Liver (tissue), 9 donors: ENCODE results near the gene CD109. TPM values are rescaled to one million over a fixed set of nuclear protein-coding genes. Genes with fewer than 3 reads are reported as not detected.

Experiments
- DNase-seq: peaks from one replicate; pipeline ENCODE4 v3.0.0-alpha.2; 2017; ENCODE audit warnings: low spot score
- H3K27ac ChIP-seq, 2 donors: one replicate each; pipeline ENCODE4 v1.7.0; 2013; ENCODE audit warnings: inconsistent platforms in 2 of 2, low read length in 2 of 2, control low read depth in 1 of 2, low read depth in 1 of 2, mild to moderate bottlenecking in 1 of 2
- H3K27me3 ChIP-seq, 4 donors: one replicate each; pipeline versions ENCODE4 v1.6.1 to v1.7.0; 2013; ENCODE audit warnings: low read length in 3 of 4, inconsistent platforms in 1 of 4, mild to moderate bottlenecking in 1 of 4, moderate library complexity in 1 of 4; ENCODE audit not compliant: control insufficient read depth in 4 of 4, insufficient read depth in 4 of 4
- H3K36me3 ChIP-seq, 4 donors: one replicate each; pipeline versions ENCODE4 v1.6.1 to v1.7.0; 2013; ENCODE audit warnings: low read length in 3 of 4, mild to moderate bottlenecking in 3 of 4, low read depth in 1 of 4, moderate library complexity in 1 of 4; ENCODE audit not compliant: control insufficient read depth in 4 of 4, insufficient read depth in 3 of 4
- H3K4me1 ChIP-seq, 4 donors: one replicate each; pipeline versions ENCODE4 v1.6.1 to v1.7.0; 2013; ENCODE audit warnings: low read length in 3 of 4, mild to moderate bottlenecking in 3 of 4, moderate library complexity in 1 of 4; ENCODE audit not compliant: control insufficient read depth in 4 of 4, insufficient read depth in 4 of 4
- H3K4me3 ChIP-seq, 3 donors: one replicate each; pipeline versions ENCODE4 v1.6.1 to v1.7.0; 2013; ENCODE audit warnings: low read length in 3 of 3, control low read depth in 1 of 3, low read depth in 1 of 3, mild to moderate bottlenecking in 1 of 3
- H3K9ac ChIP-seq, 2 donors: one replicate each; pipeline ENCODE4 v1.7.0; 2013; ENCODE audit warnings: low read length in 2 of 2, mild to moderate bottlenecking in 2 of 2, moderate library complexity in 2 of 2, control low read depth in 1 of 2, low read depth in 1 of 2
- H3K9me3 ChIP-seq, 4 donors: one replicate each; pipeline versions ENCODE4 v1.6.1 to v1.7.0; 2013; ENCODE audit warnings: low read length in 3 of 4; ENCODE audit not compliant: control insufficient read depth in 4 of 4
- EGR1 ChIP-seq, 2 donors: IDR thresholded peaks; 2 replicates each; pipeline ENCODE4 v1.6.1; 2016 to 2018; ENCODE audit warnings: antibody characterized with exemption in 2 of 2, low read depth in 2 of 2
- FOXA1 ChIP-seq: IDR thresholded peaks from 2 replicates; pipeline ENCODE4 v1.6.1; 2016; ENCODE audit warnings: antibody characterized with exemption
- FOXA2 ChIP-seq: IDR thresholded peaks from 2 replicates; pipeline ENCODE4 v1.6.1; 2016; ENCODE audit warnings: antibody characterized with exemption
- GABPA ChIP-seq, 2 donors: IDR thresholded peaks in 1 of 2; conservative IDR thresholded peaks in 1 of 2; 2 replicates each; pipeline ENCODE4 v1.6.1; 2016; ENCODE audit warnings: antibody characterized with exemption in 2 of 2, mild to moderate bottlenecking in 1 of 2, moderate library complexity in 1 of 2
- HNF4A ChIP-seq, 2 donors: conservative IDR thresholded peaks; 2 replicates each; pipeline ENCODE4 v1.6.1; 2016; ENCODE audit warnings: antibody characterized with exemption in 2 of 2, mild to moderate bottlenecking in 2 of 2
- HNF4G ChIP-seq: IDR thresholded peaks from 2 replicates; pipeline ENCODE4 v1.6.1; 2016; ENCODE audit warnings: antibody characterized with exemption
- JUND ChIP-seq, 2 donors: IDR thresholded peaks; 2 replicates each; pipeline ENCODE4 v1.6.1; 2016; ENCODE audit warnings: antibody characterized with exemption in 2 of 2
- NR2F2 ChIP-seq: IDR thresholded peaks from 2 replicates; pipeline ENCODE4 v1.6.1; 2016; ENCODE audit warnings: antibody characterized with exemption
- RAD21 ChIP-seq, 2 donors: IDR thresholded peaks; 2 replicates each; pipeline ENCODE4 v1.6.1; 2016; ENCODE audit warnings: antibody characterized with exemption in 2 of 2, mild to moderate bottlenecking in 2 of 2
- RXRA ChIP-seq, 2 donors: IDR thresholded peaks; 2 replicates each; pipeline ENCODE4 v1.6.1; 2017 to 2018; ENCODE audit warnings: antibody characterized with exemption in 2 of 2, mild to moderate bottlenecking in 1 of 2
- SP1 ChIP-seq: IDR thresholded peaks from 2 replicates; pipeline ENCODE4 v1.6.1; 2018; ENCODE audit warnings: antibody characterized with exemption, mild to moderate bottlenecking
- TAF1 ChIP-seq: conservative IDR thresholded peaks from 2 replicates; pipeline ENCODE4 v1.6.1; 2016; ENCODE audit warnings: antibody characterized with exemption, mild to moderate bottlenecking
- YY1 ChIP-seq: IDR thresholded peaks from 2 replicates; pipeline ENCODE4 v1.6.1; 2016; ENCODE audit warnings: antibody characterized with exemption, mild to moderate bottlenecking
- WGBS: extraction: QIAGEN DNeasy Blood & Tissue Kit; methylation state at CpG from one replicate; pipeline ENCODE4 v1.1.7; 2013; 5-methylcytosine and 5-hydroxymethylcytosine counted together
- polyA plus RNA-seq, 2 donors: library from polyadenylated mRNA; stranded (reverse) in 1 of 2; unstranded in 1 of 2; fragments of 200-250 nt in 1 of 2; fragments of >200 nt in 1 of 2; fragmentation: Nextera tagmentation in 1 of 2; extraction: Ambion mirVana in 1 of 2; gene quantifications; one replicate each; pipeline versions ENCODE4 v1.2.1 to v1.2.3, GENCODE V29; 2013 to 2015
- total RNA-seq, 2 donors: library from RNA; depleted of rRNA; stranded (reverse); fragments of >200 nt; gene quantifications; one replicate each; pipeline ENCODE4 v1.2.3, GENCODE V29; 2014
- TF ChIP-seq, protein P1 (sequence below): IDR thresholded peaks from 2 replicates; pipeline ENCODE4 v1.6.1; 2016; ENCODE audit warnings: antibody characterized with exemption
- TF ChIP-seq, protein P2 (sequence below): IDR thresholded peaks from 2 replicates; pipeline ENCODE4 v1.6.1; 2016; ENCODE audit warnings: antibody characterized with exemption, mild to moderate bottlenecking
- TF ChIP-seq, protein P3 (sequence below): IDR thresholded peaks from 2 replicates; pipeline ENCODE4 v1.6.1; 2016; ENCODE audit warnings: antibody characterized with exemption
- TF ChIP-seq, protein P4 (sequence below): fragments of 150-350 bp; IDR thresholded peaks from 2 replicates; pipeline ENCODE4 v1.5.1; 2017; ENCODE audit warnings: improper control_type of control experiment, low read depth, low read length; ENCODE audit not compliant: missing input control
- TF ChIP-seq, protein P5 (sequence below): IDR thresholded peaks from 2 replicates; pipeline ENCODE4 v1.6.1; 2016; ENCODE audit warnings: antibody characterized with exemption
- donor health status: healthy.
- donor health status: healthy.
- donor health status: healthy.
- donor health status: healthy.
- donor health status: healthy.

The CD109 gene
- total and polyA plus RNA-seq, 4 donors, result 0.18 to 2.0 (median 0.32) TPM

DNA sequence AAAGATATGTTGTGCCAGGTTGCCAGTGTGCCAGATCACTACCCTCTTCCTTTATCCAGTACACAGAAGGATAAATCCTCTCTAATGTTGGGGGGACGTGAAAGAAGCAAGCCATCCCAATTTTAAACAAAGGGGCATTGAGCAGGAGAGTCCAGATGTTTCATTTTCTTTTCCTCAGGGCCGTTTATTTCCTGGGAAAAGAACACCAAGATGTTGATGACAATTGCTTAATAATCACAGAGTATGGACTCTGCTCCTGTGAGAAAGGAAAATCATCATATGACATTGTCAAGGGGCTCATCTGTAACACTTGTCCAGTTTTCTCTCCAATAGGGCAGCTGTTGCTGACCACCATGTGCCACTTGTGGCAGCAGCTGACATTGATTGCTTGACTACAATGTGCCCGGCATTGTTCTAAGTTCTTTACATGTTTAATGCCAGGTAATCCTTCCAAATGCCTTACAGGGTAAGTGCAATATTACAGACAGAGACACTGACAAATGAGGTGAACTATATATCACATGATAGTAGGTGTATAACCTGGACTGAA, 161.4 kb downstream of the CD109 start:
- no peak overlapping the region for H3K9ac ChIP-seq
- H3K9me3 ChIP-seq, result no peaks in the 10 kb centered on the region
- peaks cover 0 to 8% (median 0%) of the 10 kb centered on the region in 4 donors for H3K4me1 ChIP-seq
- peaks cover 0 to 1% (median 0%) of the 10 kb centered on the region in 4 donors for H3K27me3 ChIP-seq
- no peak overlapping the region for H3K4me3 ChIP-seq
- H3K36me3 ChIP-seq, result no peaks in the 10 kb centered on the region
- WGBS, result 82% methylated on average over 3 of the region's 3 CpGs
- no peak for DNase-seq
- TF ChIP-seq FOXA1, result no peak
- TF ChIP-seq TAF1, result no peak
- H3K27ac ChIP-seq, result no peak overlapping the region

DNA sequence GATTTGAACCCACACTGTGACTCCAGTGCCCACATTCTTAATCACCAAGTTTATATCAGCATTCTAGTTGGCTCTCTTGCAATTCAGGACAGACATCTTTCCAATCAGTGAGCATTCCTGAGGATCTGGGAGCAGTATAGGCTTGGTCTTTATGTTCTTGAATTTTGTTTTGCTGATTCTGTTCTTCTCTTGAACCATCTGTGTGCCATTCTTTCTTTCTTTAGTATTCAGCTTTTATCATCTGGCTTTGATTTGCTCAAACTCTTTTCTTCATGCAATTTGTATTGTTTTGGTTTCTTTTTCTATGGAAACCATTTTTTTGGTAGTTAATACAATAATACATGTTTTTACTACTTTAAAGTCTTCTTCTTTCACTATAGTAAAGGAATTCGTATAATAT, 162.4 kb downstream of the CD109 start:
- Histone ChIP-seq H3K36me3 (no peaks in the 10 kb centered on the region), H3K9ac (no peak overlapping the region), H3K27ac (no peak overlapping the region), H3K27me3 (peaks cover 0 to 1% (median 0%) of the 10 kb centered on the region in 4 donors), H3K4me1 (peaks cover 0 to 8% (median 0%) of the 10 kb centered on the region in 4 donors), H3K9me3 (no peaks in the 10 kb centered on the region), H3K4me3 (no peak overlapping the region)
- no peak for DNase-seq
- TF ChIP-seq NR2F2 (no peak), RXRA (IDR thresholded peaks at IDR 0.05) (no peak), FOXA2 (no peak), GABPA (IDR thresholded peaks at IDR 0.05 in 1 of 2, conservative IDR thresholded peaks at IDR 0.05 in 1 of 2) (no peak)
- TF ChIP-seq, protein P1, sequence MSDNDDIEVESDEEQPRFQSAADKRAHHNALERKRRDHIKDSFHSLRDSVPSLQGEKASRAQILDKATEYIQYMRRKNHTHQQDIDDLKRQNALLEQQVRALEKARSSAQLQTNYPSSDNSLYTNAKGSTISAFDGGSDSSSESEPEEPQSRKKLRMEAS, result no peak
- 84% methylated on average over 1 of the region's 1 CpG for WGBS

DNA sequence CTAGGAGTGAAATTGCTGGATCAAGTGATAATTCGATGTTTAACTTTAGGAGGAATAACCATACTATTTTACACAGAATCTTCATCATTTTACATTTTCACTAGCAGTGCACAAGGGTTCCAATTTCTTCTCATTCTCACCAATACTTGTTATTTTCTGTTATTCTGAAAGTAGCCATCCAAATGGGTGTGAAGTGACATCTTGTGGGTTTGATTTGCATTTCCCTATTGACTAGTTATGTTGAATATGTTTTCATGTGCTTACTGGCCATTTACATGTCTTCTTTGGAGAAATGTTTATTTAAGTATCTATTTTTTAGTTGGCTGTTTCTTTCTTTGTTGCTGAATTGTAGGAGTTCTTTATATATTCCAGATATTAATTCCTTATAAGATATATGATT, 164.3 kb downstream of the CD109 start:
- TF ChIP-seq JUND (IDR thresholded peaks at IDR 0.05) (no peak), NR2F2 (no peak), RAD21 (IDR thresholded peaks at IDR 0.05) (no peak), RXRA (IDR thresholded peaks at IDR 0.05) (no peak), FOXA1 (no peak), GABPA (IDR thresholded peaks at IDR 0.05 in 1 of 2, conservative IDR thresholded peaks at IDR 0.05 in 1 of 2) (no peak), YY1 (no peak), HNF4G (no peak), SP1 (no peak), TAF1 (no peak), EGR1 (IDR thresholded peaks at IDR 0.05; ENCODE audit: low read depth in 2 of 2) (no peak), HNF4A (conservative IDR thresholded peaks at IDR 0.05) (no peak), FOXA2 (no peak)
- TF ChIP-seq, protein P2, sequence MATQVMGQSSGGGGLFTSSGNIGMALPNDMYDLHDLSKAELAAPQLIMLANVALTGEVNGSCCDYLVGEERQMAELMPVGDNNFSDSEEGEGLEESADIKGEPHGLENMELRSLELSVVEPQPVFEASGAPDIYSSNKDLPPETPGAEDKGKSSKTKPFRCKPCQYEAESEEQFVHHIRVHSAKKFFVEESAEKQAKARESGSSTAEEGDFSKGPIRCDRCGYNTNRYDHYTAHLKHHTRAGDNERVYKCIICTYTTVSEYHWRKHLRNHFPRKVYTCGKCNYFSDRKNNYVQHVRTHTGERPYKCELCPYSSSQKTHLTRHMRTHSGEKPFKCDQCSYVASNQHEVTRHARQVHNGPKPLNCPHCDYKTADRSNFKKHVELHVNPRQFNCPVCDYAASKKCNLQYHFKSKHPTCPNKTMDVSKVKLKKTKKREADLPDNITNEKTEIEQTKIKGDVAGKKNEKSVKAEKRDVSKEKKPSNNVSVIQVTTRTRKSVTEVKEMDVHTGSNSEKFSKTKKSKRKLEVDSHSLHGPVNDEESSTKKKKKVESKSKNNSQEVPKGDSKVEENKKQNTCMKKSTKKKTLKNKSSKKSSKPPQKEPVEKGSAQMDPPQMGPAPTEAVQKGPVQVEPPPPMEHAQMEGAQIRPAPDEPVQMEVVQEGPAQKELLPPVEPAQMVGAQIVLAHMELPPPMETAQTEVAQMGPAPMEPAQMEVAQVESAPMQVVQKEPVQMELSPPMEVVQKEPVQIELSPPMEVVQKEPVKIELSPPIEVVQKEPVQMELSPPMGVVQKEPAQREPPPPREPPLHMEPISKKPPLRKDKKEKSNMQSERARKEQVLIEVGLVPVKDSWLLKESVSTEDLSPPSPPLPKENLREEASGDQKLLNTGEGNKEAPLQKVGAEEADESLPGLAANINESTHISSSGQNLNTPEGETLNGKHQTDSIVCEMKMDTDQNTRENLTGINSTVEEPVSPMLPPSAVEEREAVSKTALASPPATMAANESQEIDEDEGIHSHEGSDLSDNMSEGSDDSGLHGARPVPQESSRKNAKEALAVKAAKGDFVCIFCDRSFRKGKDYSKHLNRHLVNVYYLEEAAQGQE, result no peak
- TF ChIP-seq, protein P3, sequence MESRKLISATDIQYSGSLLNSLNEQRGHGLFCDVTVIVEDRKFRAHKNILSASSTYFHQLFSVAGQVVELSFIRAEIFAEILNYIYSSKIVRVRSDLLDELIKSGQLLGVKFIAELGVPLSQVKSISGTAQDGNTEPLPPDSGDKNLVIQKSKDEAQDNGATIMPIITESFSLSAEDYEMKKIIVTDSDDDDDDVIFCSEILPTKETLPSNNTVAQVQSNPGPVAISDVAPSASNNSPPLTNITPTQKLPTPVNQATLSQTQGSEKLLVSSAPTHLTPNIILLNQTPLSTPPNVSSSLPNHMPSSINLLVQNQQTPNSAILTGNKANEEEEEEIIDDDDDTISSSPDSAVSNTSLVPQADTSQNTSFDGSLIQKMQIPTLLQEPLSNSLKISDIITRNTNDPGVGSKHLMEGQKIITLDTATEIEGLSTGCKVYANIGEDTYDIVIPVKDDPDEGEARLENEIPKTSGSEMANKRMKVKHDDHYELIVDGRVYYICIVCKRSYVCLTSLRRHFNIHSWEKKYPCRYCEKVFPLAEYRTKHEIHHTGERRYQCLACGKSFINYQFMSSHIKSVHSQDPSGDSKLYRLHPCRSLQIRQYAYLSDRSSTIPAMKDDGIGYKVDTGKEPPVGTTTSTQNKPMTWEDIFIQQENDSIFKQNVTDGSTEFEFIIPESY, result no peak
- TF ChIP-seq, protein P1, result no peak
- TF ChIP-seq, protein P4, sequence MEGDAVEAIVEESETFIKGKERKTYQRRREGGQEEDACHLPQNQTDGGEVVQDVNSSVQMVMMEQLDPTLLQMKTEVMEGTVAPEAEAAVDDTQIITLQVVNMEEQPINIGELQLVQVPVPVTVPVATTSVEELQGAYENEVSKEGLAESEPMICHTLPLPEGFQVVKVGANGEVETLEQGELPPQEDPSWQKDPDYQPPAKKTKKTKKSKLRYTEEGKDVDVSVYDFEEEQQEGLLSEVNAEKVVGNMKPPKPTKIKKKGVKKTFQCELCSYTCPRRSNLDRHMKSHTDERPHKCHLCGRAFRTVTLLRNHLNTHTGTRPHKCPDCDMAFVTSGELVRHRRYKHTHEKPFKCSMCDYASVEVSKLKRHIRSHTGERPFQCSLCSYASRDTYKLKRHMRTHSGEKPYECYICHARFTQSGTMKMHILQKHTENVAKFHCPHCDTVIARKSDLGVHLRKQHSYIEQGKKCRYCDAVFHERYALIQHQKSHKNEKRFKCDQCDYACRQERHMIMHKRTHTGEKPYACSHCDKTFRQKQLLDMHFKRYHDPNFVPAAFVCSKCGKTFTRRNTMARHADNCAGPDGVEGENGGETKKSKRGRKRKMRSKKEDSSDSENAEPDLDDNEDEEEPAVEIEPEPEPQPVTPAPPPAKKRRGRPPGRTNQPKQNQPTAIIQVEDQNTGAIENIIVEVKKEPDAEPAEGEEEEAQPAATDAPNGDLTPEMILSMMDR, result no peak
- TF ChIP-seq, protein P5, sequence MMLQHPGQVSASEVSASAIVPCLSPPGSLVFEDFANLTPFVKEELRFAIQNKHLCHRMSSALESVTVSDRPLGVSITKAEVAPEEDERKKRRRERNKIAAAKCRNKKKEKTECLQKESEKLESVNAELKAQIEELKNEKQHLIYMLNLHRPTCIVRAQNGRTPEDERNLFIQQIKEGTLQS, result no peak
- Histone ChIP-seq H3K27ac (no peak overlapping the region), H3K36me3 (no peaks in the 10 kb centered on the region), H3K9ac (no peak overlapping the region), H3K4me1 (peaks cover 0 to 8% (median 0%) of the 10 kb centered on the region in 4 donors), H3K27me3 (peaks cover 0 to 1% (median 0%) of the 10 kb centered on the region in 4 donors), H3K4me3 (no peak overlapping the region), H3K9me3 (no peaks in the 10 kb centered on the region)
- DNase-seq, result no peak
- 76% methylated on average over 1 of the region's 1 CpG for WGBS
